SK-N-MC (cell line): ENCODE results near the gene FBXL7.

Experiments used
- EZH2 ChIP-seq: fragments of 200-600 bp; sonication (generic); IDR thresholded peaks from one replicate; pipeline ENCODE4 v1.6.1; 2017; ENCODE audit warnings: antibody characterized with exemption
- POLR2AphosphoS5 ChIP-seq: IDR thresholded peaks from 2 replicates; pipeline ENCODE4 v1.6.1; 2012; ENCODE audit warnings: mild to moderate bottlenecking, low read depth, low read length, borderline replicate concordance

GRCh38 chr5:15806613-15807012, 306.6 kb downstream of the FBXL7 start:
- TF ChIP-seq EZH2 (no peak), POLR2AphosphoS5 (no peak)
